GM12872 (cell line): ENCODE results near the gene DOCK6.

Experiments used
- CTCF ChIP-seq: IDR thresholded peaks from 3 replicates; pipeline ENCODE4 v1.5.1; 2011; ENCODE audit warnings: low read depth, mild to moderate bottlenecking, low read length, moderate library complexity; ENCODE audit not compliant: insufficient read depth

Gene DOCK6

GRCh38 chr19:11209839-11210655 is 52.3 kb downstream of the DOCK6 start:
- no peak for TF ChIP-seq CTCF

- no peak for TF ChIP-seq CTCF
Observed at GRCh38 chr19:11208561-11209471, 53.5 kb downstream of the DOCK6 start.

GRCh38 chr19:11205939-11206570 is 56.3 kb downstream of the DOCK6 start:
- no peak for TF ChIP-seq CTCF

- TF ChIP-seq CTCF, result no peak
Observed at GRCh38 chr19:11204943-11205349, 57.4 kb downstream of the DOCK6 start.

GRCh38 chr19:11204076-11204602 is 58.2 kb downstream of the DOCK6 start:
- no peak for TF ChIP-seq CTCF

- peak; percentile 90 for TF ChIP-seq CTCF
Observed at GRCh38 chr19:11203194-11204075, 58.9 kb downstream of the DOCK6 start.
